HEK293T (cell line): Measurements from ENCODE around the gene ARHGAP25.

ENCODE experiments used
- FOXK2 ChIP-seq: fragments of 450-650 bp; IDR thresholded peaks from 2 replicates; pipeline ENCODE4 v1.6.1; 2016; ENCODE audit warnings: mild to moderate bottlenecking
- FOXM1 ChIP-seq: fragments of 450-650 bp; IDR thresholded peaks from 2 replicates; pipeline ENCODE4 v1.6.1; 2017; ENCODE audit warnings: mild to moderate bottlenecking, borderline replicate concordance
- LEF1 ChIP-seq: fragments of 450-650 bp; IDR thresholded peaks from 2 replicates; pipeline ENCODE4 v1.6.1; 2017; ENCODE audit warnings: mild to moderate bottlenecking, borderline replicate concordance
- SP1 ChIP-seq: fragments of 450-650 bp; IDR thresholded peaks from 2 replicates; pipeline ENCODE4 v1.6.1; 2017
- TARDBP ChIP-seq: fragments of 450-650 bp; IDR thresholded peaks from 2 replicates; pipeline ENCODE4 v1.6.1; 2016

DNA sequence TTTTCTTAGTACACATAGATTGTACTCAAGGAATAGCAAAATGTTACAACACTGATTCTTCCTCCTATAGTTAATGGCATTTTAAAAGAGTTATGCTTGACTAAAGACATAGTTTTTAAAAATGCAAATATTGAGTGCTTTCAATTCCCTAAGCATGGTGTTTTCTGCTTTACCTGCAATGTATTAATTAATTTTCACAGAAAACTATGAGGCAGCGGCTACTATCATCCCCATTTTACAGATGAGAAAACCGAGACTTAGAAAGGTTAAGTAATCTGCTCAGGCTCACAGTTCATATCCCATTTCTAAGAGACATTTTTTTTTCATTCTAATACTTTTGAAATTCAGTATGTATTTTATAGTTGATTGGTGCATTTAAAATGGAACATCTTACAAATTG is 98.6 kb downstream of the ARHGAP25 start:
- TF ChIP-seq FOXM1, result no peak
- TF ChIP-seq TARDBP, result no peak
- TF ChIP-seq SP1, result no peak
- TF ChIP-seq FOXK2, result no peak
- no peak for TF ChIP-seq LEF1
